GM12891 (cell line): ENCODE results near the gene TCEANC2.

ENCODE experiments used
- DNase-seq: peaks from one replicate; pipeline ENCODE4 v3.0.0; 2011; ENCODE audit warnings: low spot score; ENCODE audit not compliant: insufficient read length
- FAIRE-seq: peaks from 2 replicates; lab custom pipeline; 2011; peaks lifted over from hg19 to GRCh38; lab: Jason Lieb, UNC
- PAX5 ChIP-seq: IDR thresholded peaks from 2 replicates; pipeline ENCODE4 v1.6.1; 2011; ENCODE audit warnings: low read length, moderate library complexity, mild to moderate bottlenecking; ENCODE audit not compliant: insufficient read depth, severe bottlenecking
- POLR2A ChIP-seq: IDR thresholded peaks from 2 replicates; pipeline ENCODE4 v1.6.1; 2011; ENCODE audit warnings: low read depth, low read length, control low read depth
- POLR2AphosphoS5 ChIP-seq: IDR thresholded peaks from 2 replicates; pipeline ENCODE4 v1.6.1; 2011; ENCODE audit warnings: low read depth, low read length, control low read depth
- POU2F2 ChIP-seq: IDR thresholded peaks from 2 replicates; pipeline ENCODE4 v1.6.1; 2011; ENCODE audit warnings: low read depth, mild to moderate bottlenecking, control low read depth, low read length, moderate library complexity
- SPI1 ChIP-seq: IDR thresholded peaks from 2 replicates; pipeline ENCODE4 v1.6.1; 2011; ENCODE audit warnings: low read depth, low read length, control low read depth
- TAF1 ChIP-seq: IDR thresholded peaks from 2 replicates; pipeline ENCODE4 v1.6.1; 2011; ENCODE audit warnings: low read depth, low read length, control low read depth

TCEANC2 gene

GRCh38 chr1:54127594-54128300, 74.3 kb downstream of the TCEANC2 start:
- DNase-seq: no peak
- TF ChIP-seq PAX5 (no peak), POLR2A (no peak), SPI1 (no peak), POU2F2 (no peak), TAF1 (no peak), POLR2AphosphoS5 (no peak)
- FAIRE-seq: no peak

GRCh38 chr1:54129858-54130257, 76.5 kb downstream of the TCEANC2 start:
- FAIRE-seq (no peak), DNase-seq (no peak)
- TF ChIP-seq SPI1 (no peak), PAX5 (no peak), POLR2A (no peak), TAF1 (no peak), POLR2AphosphoS5 (no peak), POU2F2 (no peak)

- TF ChIP-seq PAX5 (no peak), SPI1 (no peak), POLR2AphosphoS5 (no peak), TAF1 (no peak), POU2F2 (no peak), POLR2A (no peak)
- FAIRE-seq (no peak), DNase-seq (no peak)
Measured at GRCh38 chr1:54131419-54131818, 78.0 kb downstream of the TCEANC2 start.

GRCh38 chr1:54132495-54132894, 79.1 kb downstream of the TCEANC2 start:
- TF ChIP-seq SPI1 (no peak), POLR2AphosphoS5 (no peak), POU2F2 (no peak), PAX5 (no peak), TAF1 (no peak), POLR2A (no peak)
- no peak for FAIRE-seq
- no peak for DNase-seq

- DNase-seq: no peak
- no peak for FAIRE-seq
- TF ChIP-seq SPI1 (no peak), POU2F2 (no peak), PAX5 (no peak), TAF1 (no peak), POLR2AphosphoS5 (no peak), POLR2A (no peak)
Measured at GRCh38 chr1:54134295-54134694, 80.9 kb downstream of the TCEANC2 start.

- no peak for TF ChIP-seq SPI1
- TF ChIP-seq POU2F2: no peak
- TF ChIP-seq POLR2AphosphoS5: no peak
- TF ChIP-seq PAX5: no peak
- TF ChIP-seq TAF1: no peak
- TF ChIP-seq POLR2A: no peak
- FAIRE-seq (no peak), DNase-seq (no peak)
Measured at GRCh38 chr1:54135436-54136120, 82.2 kb downstream of the TCEANC2 start.

- FAIRE-seq (no peak), DNase-seq (no peak)
- TF ChIP-seq POLR2A (no peak), POU2F2 (no peak), TAF1 (no peak), POLR2AphosphoS5 (no peak), PAX5 (no peak), SPI1 (no peak)
Measured at GRCh38 chr1:54136269-54136896, 83.0 kb downstream of the TCEANC2 start.

GRCh38 chr1:54136963-54137533, 83.6 kb downstream of the TCEANC2 start:
- DNase-seq: no peak
- no peak for FAIRE-seq
- TF ChIP-seq POLR2A: no peak
- no peak for TF ChIP-seq PAX5
- TF ChIP-seq POLR2AphosphoS5: no peak
- no peak for TF ChIP-seq TAF1
- no peak for TF ChIP-seq SPI1
- no peak for TF ChIP-seq POU2F2

- DNase-seq (no peak), FAIRE-seq (no peak)
- no peak for TF ChIP-seq SPI1
- no peak for TF ChIP-seq PAX5
- no peak for TF ChIP-seq TAF1
- TF ChIP-seq POU2F2: no peak
- TF ChIP-seq POLR2A: no peak
- no peak for TF ChIP-seq POLR2AphosphoS5
Measured at GRCh38 chr1:54137534-54138061, 84.2 kb downstream of the TCEANC2 start.
